T47D (cell line): Measurements from ENCODE around the gene GLE1.
"Not testable (repeated sequence)": the region's sequence is repeated elsewhere in the genome, so short reads cannot be mapped to it uniquely, and the experiment has no call there.

Experiments
- DNase-seq, 2 experiments: peaks; one replicate each; pipeline versions ENCODE4 v3.0.0 to v3.0.0-alpha.2; 2011 to 2012; ENCODE audit warnings: low read depth in 1 of 2, low spot score in 1 of 2
- JUND ChIP-seq: IDR thresholded peaks from 2 replicates; pipeline ENCODE4 v1.6.1; 2012; ENCODE audit warnings: low read depth
- in situ Hi-C: cut with HindIII; loops from 2 replicates; pipeline ENCODE4 v1.10.0; 2016; ENCODE audit warnings: low sequenced_read_pairs, low pct_unique_long_range_greater_than_20kb

GLE1 gene

DNA sequence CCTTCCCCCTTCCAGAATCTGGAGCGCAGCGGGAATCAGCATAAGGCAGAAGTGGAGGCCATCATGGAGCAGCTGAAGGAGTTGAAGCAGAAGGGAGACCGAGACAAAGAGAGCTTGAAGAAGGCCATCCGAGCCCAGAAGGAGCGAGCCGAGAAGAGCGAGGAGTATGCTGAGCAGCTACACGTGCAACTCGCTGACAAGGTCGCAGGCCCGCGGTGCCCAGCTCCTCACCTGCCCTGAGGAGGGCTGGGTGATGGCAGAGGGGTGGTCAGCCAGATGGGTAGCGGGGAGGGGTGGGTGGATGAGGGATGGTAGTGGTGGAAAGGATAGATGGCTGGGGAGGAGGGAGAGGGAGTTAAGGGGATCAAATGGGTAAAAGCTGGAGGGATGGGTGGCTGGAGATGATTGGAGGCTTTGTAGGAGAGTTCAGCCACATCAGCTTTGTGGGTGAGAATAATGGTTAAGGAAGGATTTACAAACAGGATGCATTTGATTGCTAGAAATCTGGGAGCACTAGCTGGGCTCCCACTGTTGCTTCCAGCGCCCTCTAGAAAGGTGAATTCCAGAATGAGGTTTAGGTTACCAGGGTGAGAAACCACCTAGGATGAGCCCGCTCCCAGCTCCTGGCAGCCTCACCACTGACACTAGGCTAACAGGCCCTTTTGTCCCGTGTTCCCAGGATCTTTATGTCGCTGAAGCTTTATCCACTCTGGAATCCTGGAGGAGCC, 19.7 kb upstream of the GLE1 start:
- in situ Hi-C loops, result no loop called here
- no peak for DNase-seq
- no peak for TF ChIP-seq JUND

DNA sequence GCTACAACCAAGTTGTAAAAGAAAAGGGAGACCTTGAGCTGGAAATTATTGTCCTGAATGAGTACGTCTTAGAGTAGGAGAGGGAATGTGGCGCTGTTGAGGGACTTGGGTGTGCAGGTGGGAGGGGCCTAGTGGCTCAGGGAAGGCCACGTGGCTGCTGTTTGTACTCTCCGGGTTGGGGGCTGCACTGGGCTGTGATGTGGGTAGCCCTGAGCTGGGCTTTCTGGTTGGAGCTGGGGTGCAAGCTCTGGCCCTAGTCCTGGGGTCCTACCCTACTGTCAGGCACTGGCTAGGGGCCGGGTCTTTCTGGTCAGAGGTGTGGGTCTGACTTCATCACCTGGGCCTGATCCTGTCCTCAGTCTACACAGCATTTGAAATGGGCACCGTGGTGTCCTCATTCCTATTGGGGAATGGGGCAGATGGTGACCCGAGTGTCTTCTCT, 19.1 kb upstream of the GLE1 start:
- TF ChIP-seq JUND, result no peak
- no peak for DNase-seq
- in situ Hi-C loops, result no loop called here

DNA sequence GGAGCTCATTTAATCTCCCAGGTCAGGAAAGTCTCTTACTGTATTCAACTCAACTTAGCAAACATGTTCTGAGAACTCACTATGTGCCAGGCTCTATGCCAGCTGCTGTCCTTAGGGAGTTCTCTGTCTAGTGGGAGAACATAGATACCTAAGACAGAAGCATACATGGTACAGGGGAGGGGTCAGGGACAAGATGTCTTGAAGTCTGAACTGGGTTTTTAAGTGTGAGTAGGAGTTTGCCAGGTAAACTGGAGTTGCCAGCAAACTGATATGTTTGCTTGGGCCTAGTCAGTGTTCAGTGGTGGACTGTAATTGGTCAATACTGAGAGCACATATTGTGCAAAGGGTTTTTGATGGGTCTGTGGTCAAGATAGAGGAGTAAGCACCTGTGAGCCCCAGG, 18.3 kb upstream of the GLE1 start:
- no peak for DNase-seq
- in situ Hi-C loops, result no loop called here
- no peak for TF ChIP-seq JUND

DNA sequence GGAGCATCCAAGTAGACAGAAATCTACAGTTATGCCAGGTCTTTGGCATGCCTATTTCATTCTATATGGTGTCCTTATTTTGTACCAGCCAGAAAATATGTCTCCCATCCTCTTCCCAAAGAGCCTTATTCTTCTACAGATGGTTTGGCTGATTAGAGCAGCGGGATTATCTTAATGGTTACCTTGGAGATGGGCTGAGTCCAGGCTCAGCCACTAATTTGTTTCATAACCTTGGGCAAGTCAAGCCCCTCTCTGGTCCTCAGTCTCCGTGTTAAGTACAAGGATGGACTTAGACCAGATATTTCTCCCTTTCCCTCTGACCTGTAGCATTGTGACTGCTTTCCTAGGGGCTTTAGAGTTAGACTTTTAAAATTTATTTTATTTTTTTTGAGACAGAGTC, 11.1 kb upstream of the GLE1 start:
- no peak for DNase-seq
- in situ Hi-C loops, result no loop called here
- no peak for TF ChIP-seq JUND

DNA sequence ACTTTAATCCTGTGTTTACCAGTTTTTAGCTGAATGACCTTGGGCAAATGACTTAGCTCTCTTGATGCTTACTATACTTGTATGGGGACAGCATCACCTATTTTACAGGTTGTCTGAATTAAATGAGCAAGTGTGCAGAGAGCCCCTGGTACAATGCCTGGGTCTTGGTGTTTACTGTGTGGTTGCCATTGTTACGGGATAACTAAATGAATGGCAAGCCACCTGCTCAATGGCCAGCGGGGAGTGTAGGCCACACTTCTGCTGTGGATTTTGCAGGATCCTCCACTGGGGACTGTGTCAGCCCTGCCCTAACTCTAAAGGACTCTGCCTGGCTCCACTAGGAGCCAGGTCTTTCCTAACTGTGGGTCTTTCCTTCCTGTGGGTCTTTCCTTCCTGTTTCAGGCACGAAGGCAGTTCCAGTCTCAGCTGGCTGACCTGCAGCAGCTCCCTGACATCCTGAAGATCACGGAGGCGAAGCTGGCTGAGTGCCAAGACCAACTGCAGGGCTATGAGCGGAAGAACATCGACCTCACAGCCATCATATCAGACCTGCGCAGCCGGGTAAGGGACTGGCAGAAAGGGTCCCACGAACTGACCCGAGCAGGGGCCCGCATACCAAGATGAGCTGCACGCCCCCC, 10.3 kb upstream of the GLE1 start:
- in situ Hi-C loops, result no loop called here
- TF ChIP-seq JUND, result no peak
- DNase-seq, result no peak

DNA sequence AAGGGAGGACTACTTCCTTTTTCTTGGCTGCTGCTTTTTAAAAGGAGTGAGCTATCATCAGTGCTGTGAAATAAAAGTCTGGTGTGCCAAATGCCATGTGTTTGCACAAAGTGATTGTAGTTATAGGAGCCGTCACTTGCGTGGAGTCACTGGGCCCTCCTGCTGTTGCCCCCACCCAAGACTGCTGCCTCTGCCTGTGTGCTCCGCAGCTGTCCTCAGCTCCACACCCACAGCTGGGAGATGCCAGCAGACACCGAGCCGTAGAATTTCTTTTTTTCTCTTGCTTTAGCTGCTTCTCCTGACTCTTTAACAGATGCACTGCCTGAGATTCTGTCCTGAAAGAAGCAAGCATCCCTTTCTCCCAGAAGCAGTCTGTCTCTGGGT, 9.8 kb upstream of the GLE1 start:
- no peak for TF ChIP-seq JUND
- DNase-seq, result no peak
- in situ Hi-C loops, result no loop called here

DNA sequence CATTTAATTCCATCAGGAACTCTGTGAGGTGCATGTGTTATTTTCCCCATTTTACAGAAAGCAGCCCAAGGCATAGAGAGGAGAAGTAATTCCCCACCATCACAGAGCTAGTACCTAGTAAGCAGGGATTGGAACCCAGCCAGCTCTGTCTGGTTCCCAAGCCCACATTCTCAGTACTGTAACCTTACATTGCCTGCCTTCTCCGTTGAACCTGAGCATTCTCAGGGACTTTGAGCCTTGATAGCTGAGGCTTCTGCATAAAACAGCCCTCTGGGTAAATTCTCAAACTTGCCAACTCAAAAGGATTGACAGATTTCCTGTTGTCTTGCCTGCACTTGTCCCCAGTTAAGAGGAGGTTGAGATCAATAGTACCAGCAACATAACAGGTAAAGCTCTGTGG, 9.2 kb upstream of the GLE1 start:
- DNase-seq, result no peak
- in situ Hi-C loops, result no loop called here
- no peak for TF ChIP-seq JUND

DNA sequence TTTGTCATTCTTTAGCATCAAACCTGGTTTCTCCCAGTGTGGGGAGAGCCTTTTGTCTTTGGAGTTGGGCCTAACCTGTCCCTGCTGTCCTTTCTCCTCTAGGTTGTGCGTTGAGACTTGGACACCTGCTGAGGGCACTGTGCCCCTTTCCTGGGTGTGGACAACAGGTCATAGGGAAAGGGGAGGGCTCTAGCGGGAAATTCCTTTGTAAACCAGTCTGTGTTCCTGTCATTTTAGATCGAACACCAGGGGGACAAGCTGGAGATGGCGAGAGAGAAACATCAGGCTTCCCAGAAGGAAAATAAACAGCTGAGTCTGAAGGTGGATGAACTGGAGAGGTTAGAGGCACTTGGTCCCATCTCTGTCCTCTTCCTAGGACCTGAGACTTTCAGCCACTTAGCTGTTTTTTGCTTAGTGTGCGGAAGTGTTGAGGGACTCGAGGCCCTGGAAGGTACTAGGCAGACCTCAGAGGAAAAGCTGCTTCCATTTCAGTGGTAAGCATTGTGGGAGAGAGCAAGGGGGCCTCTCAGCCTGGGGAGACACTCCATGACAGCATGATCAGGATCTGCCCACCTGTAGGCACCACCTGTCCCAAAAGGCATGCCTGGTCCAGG, 8.6 kb upstream of the GLE1 start:
- in situ Hi-C loops, result no loop called here
- peak in 1 of 2 experiments; percentile 54 for DNase-seq
- no peak for TF ChIP-seq JUND

DNA sequence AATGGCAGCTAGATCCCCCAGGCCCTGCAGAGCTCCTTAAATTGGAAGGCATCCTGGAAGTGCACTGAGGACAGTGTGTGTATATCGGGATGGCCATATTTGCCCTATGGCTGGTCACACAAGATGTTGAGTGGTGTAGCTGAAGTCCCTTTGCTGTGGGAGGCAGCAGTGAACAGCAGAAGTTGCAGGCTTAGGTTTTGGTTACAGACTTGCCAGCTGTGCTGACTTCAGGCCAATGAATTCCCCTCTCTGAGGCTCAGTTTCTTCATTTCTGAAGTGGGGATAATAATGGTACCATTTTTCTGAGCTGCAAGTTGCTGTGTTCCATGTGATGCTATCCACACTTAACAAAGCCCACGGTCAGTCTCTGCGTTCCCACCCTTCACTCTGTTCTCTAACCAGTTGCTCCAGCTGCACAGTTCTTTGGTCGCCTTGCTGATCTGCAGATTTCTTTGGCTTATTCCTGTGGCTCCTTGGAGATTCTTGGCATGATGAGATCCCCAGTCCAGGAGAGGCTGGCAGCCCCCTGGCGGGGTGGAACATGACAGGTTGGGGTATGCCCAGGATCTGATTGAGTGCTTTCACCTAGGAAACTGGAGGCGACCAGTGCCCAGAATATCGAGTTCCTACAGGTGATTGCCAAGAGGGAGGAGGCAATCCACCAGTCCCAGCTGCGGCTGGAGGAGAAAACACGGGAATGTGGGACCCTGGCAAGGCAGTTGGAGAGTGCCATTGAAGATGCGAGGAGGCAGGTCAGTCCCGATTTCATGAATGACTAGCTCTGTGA, 6.5 kb upstream of the GLE1 start:
- in situ Hi-C loops, result no loop called here
- no peak for TF ChIP-seq JUND
- no peak for DNase-seq

DNA sequence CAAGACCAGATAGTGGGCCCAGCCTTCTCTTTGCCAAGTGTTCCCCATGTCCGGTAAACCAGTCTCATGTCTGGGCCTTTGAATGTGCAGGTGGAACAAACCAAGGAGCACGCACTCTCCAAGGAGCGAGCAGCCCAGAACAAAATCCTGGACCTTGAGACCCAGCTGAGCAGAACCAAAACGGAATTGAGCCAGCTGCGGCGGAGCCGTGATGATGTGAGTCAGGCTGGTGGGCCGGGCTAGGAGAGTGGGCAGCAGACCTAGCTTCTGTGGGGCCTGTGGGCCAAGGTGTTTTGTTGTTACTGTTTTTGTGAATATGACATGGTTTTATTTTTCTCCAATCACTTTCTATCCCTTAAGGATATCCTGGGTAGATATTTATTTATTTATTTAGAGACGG, 5.6 kb upstream of the GLE1 start:
- no peak for DNase-seq
- TF ChIP-seq JUND, result no peak
- in situ Hi-C loops, result no loop called here

DNA sequence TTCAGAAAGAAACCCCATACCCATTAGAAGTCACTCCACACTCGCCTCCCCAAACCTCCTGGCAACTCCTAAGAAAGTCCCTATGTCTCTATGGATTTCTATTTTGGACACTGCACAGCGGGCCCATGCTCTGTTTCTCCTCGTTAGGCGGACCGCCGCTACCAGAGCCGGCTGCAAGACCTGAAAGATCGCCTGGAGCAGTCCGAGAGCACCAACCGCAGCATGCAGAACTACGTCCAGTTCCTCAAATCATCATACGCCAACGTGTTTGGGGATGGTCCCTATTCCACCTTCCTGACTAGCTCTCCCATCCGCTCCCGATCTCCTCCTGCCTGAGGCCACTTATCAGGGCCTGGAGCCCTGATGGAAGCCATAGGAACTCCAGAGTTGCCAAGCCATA, 4.6 kb upstream of the GLE1 start:
- no peak for TF ChIP-seq JUND
- no peak for DNase-seq
- in situ Hi-C loops, result no loop called here

DNA sequence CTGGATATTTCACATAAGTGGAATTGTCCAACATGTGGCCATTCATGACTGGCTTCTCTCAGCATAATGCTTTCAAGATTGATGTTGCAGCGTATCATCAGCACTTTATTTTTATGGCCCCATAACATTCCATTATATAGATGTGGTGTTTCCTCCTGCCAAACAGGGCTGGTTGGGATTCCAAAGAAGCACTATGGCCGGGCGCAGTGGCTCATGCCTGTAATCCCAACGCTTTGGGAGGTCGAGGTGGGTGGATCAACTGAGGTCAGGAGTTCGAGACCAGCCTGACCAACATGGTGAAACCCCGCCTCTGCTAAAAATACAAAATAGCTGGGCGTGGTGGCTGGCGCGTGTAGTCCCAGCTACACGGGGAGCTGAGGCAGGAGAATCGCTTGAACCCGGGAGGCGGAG, 1.1 kb upstream of the GLE1 start:
- DNase-seq, in situ Hi-C loops: not testable (repeated sequence)

DNA sequence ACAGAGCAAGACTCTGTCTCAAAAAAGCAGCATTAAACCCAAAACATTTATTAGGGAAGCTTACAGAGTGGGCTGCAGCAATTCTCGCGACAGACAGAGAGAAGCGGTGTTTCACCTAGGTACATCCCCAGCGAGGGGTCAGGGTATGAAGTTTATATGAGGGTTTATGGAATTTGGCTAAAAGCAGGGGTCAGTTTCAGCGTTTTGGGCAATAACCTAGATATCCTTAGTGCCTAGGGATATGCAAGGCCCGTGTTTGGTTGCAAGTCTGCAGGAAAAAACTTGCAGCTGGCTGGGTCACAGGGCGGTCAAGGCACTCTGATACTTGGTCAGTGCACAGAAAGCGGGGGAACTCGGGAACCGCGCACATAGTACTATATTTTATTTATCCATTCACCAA, 649 bp upstream of the GLE1 start:
- DNase-seq, result no peak
- TF ChIP-seq JUND, result no peak
- in situ Hi-C loops, result no loop called here
